GM23248 (cell line): ENCODE results near the gene EOLA1.
"Not testable (repeated sequence)": the region's sequence is repeated elsewhere in the genome, so short reads cannot be mapped to it uniquely, and the experiment has no call there.

Experiments used
- EZH2 ChIP-seq: fragments of 200-600 bp; sonication (generic); IDR thresholded peaks from 2 replicates; pipeline ENCODE4 v1.6.1; 2018; ENCODE audit warnings: antibody characterized with exemption, mild to moderate bottlenecking; ENCODE audit not compliant: insufficient read depth, poor library complexity, severe bottlenecking
- EZH2phosphoT487 ChIP-seq: fragments of 200-600 bp; sonication (generic); IDR thresholded peaks from 2 replicates; pipeline ENCODE4 v1.6.1; 2018; ENCODE audit warnings: antibody characterized with exemption, moderate library complexity, mild to moderate bottlenecking, low read depth; ENCODE audit not compliant: insufficient read depth

DNA sequence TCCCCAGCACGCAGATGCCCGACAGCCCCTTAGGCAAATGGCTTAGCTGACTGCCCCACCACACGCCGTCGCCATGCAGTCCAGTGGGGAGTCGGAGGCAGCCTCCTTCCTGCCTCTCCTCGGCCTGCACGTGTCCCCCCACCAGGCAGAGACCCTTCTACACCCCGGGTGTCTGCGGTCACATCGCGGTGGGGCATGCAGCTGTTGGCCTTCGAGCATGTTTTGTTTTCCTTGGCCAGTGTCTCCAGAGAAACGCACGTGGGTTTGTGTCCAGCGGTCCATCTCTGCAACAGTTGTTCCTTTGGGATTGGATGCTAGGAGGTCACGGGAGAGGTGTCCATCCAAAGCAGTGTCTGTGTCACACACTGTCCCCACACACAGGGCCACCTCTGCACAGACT lies 54.4 kb downstream of the EOLA1 start, which contains the start of gene HSFX2:
- TF ChIP-seq EZH2, EZH2phosphoT487: not testable (repeated sequence)
